Germinal center (tissue), 1 donor: Measurements from ENCODE around the gene SWT1.
"Not testable (repeated sequence)": the region's sequence is repeated elsewhere in the genome, so short reads cannot be mapped to it uniquely, and the experiment has no call there.

Experiments used
- DNase-seq: peaks from one replicate; pipeline ENCODE4 v3.0.0; 2012; ENCODE audit warnings: mixed read lengths, low spot score

Gene SWT1

DNA sequence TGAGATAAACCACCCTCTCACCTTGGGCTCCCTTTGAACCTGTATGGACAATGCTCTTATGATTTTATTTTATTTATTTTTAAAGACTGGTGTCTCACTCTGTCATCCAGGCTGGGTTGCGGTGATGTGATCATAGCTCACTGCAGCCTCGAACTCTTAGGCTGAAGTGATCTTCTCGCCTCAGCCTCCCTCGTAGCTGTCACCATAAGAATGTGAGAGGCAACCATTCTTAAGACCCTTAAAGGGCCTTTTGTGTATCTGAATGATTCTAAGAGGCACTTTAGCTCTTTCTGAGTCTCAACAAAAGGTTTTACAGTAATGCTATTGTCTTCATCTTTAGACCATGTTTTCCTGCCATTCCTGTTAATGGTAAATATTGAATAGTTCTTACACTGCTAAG is 93.1 kb downstream of the SWT1 start:
- no peak for DNase-seq

DNA sequence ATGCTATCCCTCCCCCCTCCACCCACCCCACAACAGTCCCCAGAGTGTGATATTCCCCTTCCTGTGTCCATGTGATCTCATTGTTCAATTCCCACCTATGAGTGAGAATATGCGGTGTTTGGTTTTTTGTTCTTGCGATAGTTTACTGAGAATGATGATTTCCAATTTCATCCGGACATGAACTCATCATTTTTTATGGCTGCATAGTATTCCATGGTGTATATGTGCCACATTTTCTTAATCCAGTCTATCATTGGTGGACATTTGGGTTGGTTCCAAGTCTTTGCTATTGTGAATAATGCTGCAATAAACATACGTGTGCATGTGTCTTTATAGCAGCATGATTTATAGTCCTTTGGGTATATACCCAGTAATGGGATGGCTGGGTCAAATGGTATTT is 95.0 kb downstream of the SWT1 start:
- DNase-seq: not testable (repeated sequence)

DNA sequence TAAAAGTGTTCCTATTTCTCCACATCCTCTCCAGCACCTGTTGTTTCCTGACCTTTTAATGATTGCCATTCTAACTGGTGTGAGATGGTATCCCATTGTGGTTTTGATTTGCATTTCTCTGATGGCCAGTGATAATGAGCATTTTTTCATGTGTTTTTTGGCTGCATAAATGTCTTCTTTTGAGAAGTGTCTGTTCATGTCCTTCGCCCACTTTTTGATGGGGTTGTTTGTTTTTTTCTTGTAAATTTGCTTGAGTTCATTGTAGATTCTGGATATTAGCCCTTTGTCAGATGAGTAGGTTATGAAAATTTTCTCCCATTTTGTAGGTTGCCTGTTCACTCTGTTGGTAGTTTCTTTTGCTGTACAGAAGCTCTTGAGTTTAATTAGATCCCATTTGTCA is 95.4 kb downstream of the SWT1 start:
- DNase-seq: not testable (repeated sequence)

DNA sequence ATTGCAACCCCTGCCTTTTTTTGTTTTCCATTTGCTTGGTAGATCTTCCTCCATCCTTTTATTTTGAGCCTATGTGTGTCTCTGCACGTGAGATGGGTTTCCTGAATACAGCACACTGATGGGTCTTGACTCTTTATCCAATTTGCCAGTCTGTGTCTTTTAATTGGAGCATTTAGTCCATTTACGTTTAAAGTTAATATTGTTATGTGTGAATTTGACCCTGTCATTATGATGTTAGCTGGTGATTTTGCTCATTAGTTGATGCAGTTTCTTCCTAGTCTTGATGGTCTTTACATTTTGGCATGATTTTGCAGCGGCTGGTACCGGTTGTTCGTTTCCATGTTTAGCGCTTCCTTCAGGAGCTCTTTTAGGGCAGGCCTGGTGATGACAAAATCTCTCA is 98.6 kb downstream of the SWT1 start:
- DNase-seq: not testable (repeated sequence)

DNA sequence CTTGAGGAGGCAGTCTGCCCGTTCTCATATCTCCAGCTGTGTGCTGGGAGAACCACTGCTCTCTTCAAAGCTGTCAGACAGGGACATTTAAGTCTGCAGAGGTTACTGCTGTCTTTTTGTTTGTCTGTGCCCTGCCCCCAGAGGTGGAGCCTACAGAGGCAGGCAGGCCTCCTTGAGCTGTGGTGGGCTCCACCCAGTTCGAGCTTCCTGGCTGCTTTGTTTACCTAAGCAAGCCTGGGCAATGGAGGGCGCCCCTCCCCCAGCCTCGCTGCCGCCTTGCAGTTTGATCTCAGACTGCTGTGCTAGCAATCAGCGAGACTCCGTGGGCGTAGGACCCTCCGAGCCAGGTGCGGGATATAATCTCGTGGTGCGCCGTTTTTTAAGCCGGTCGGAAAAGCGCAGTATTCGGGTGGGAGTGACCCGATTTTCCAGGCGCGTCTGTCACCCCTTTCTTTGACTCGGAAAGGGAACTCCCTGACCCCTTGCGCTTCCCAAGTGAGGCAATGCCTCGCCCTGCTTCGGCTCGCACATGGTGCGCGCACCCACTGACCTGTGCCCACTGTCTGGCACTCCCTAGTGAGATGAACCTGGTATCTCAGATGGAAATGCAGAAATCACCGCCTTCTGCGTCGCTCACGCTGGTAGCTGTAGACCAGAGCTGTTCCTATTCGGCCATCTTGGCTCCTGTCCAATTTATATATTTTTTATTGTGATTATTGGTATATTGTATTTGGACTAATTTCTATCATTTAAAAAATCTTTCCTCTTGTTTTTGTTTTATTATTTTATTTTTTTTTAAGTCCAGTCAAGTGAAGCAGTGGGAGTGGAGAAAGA is 100.4 kb downstream of the SWT1 start:
- not testable (repeated sequence) for DNase-seq

DNA sequence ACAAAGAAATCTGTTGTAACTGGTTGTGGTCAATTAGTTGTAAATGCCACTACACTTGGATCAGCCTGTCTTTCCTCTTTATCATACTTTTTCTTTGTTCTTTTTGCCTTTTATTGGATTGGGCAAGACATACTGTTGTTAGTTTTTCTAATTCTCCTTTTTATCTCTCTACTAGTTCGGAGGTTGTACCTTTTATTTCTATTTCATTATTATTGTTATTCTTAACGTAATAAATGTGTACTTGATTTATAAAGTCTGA is 100.9 kb downstream of the SWT1 start:
- no peak for DNase-seq

DNA sequence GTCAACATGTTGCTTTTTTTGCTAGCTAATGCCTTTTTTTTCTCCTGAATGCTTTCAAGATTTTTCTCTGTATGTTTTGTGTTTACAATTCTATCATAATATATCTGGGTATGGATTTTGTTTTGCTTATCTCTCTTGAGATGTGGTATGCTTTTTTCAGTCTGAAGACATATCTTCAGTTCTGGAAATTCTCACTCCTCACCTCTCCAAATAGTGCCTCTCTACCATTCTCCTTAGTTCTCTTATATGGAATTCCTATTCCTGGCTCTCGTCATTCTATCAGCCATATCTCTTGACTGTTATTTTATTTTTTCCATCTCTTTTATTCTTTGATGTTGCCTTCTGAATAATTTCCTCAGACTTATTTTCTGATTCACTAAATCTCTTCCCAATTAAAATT is 101.7 kb downstream of the SWT1 start:
- no peak for DNase-seq

DNA sequence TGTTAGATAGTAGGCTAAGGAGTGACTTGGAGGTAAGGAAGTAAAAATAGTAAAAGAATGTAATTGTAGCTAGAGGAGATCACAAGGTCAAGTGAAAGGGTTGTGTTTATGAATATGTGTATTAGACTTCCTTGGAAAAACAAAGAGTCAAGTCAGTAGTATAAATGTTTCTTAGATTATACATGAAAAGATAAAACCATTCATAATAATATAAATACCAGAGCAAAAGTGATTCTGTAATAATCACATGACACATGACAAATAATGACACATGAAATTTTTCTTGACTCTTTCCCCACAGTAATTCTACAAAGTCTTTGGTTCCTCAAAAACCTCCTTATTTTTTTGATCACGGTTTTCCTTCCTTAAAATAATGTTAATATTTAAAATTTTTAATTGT is 103.6 kb downstream of the SWT1 start:
- DNase-seq: no peak

DNA sequence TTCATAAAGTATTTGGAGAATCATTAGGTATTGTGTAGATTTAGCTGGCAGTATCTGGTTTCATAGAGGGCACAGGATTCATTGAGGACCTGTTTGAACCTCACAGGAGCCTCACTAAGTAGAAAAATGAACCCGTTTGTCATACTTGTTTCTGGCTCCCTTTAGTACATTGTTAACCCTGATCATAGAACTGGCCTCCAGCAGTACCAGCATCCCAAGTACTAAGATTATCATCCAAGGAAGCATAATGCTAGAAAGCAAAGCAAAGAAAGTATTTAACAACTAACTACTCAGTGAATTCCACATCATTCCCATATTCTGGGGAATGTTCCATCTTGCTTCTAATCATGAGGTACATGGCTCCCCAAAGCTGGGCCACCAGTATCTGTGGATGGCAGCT is 105.2 kb downstream of the SWT1 start:
- DNase-seq: no peak

DNA sequence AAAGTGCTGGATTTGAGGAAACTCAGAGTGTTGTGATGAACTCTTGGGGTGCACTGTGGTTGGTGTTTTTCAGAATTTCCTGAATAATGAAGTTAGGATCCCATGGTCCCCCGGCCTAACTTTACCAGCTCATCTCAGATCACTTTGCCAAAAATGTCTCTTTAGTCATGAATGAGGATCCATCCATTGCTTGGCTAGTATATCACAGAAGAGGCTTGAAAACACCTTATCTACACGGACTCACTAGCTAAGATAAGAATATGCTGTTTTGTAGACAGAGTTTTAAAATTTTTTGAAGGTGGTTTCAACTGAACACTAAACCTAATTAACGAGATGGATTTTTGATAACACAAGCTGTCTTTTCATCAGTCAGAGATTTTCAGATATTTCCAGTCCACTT is 106.3 kb downstream of the SWT1 start:
- DNase-seq: no peak

DNA sequence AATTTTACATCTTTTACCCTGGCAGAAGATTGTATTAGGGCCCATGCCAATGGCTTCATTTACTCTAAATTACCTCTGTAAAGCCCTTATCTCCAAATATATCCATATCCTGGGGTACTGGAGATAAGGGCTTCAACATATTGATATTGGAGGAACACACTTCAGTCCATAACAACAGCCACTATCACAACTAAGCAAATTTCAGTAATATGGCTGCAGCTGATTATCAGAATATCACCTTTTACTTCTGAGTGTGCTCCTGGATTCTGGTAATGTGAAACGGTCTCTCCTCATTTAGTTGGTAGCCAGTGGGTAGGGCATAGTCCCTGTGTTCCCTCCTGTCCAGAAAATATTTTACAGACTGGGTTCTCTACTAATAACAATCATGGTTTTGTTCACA is 106.8 kb downstream of the SWT1 start:
- DNase-seq: no peak

DNA sequence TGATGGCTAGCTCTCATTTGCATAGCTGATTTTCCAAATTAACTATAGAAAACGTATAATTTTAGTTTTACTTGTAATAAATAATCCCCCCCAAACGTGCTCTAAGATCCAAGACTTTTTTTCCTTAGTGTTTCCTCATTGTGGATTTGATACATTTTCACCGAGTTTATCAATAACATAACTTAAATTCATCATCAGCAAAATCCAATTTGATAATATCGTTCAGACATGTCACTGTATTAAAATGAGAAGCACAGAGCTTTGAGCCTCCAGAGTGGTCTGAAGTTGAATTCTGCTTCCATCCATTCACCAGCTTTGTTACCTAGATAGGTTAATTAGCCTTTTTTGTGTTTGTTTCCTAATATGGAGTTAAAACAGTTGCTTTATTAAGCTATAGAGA is 108.3 kb downstream of the SWT1 start:
- DNase-seq: no peak

DNA sequence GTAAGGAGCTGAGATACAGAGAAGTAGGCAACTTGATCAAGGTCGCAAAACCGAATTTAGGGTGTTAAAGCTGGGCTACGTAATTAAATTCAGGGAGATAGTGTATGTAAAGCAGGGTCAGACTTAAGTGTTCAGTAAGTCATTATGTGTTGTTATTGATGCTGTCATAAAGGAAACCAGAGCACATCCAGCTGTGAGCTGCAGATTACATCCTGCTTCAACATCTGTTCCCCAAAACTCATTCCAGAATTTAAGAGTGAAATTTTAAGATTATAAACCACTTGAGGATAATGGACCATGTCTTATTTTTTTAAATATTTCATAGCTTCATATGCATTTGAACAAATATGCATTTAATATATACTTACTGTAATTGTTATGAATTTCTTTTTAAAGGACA is 110.3 kb downstream of the SWT1 start:
- DNase-seq: no peak

DNA sequence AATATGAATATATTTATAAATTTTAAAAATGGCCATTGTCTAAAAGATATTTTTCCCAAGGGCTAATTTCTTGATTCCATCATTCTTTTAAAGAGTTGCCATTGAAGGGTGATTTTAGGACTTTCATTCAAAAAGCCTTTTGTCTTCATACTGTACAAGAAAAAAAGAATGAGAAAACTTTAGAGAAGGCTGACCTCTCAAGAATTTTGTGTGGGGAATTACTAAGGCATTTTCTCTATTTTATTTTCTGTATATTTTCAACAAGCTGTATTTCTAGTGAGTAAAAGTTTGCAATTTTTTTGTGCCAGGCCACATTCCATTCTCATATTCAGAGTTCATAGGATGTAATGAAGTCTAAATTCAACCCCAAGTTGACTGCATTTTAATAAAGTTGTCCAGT is 110.7 kb downstream of the SWT1 start:
- DNase-seq: no peak

DNA sequence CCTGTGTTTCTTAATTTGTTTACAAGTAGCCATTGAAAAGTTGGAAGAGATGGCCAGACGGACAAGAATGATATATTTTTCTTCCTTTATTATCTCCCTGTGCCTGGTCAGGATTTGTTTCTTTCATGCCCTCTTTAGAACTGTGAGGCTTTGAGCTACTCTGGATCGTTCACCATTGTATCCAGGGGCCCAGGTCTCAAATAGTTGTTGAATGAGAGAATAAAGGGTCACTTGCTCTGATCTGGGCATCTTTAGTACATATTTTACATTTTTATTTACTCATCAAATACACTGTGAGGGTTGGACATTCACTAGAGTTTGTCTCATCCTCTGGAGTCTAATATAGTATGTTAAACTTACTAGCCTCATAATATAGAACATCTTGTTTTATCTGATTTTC is 111.4 kb downstream of the SWT1 start:
- no peak for DNase-seq

DNA sequence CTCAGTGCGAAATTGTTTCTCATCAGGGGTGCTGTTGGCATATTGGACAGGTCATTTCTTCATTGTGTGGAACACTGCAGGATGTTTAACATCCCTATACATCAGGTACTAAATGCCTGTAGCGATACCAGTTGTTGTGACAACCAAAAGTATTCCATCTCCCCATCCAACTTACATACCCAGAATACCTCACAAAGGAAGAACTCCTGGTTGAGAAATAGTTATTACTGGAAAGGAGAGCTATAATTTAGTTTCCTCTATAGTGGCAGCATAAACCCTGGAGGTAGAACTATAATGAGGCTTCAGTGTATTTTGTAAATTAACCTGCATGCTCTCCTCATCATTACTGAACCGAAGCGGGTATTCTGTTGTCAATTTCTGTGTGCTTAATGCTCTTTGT is 115.0 kb downstream of the SWT1 start:
- DNase-seq: no peak

DNA sequence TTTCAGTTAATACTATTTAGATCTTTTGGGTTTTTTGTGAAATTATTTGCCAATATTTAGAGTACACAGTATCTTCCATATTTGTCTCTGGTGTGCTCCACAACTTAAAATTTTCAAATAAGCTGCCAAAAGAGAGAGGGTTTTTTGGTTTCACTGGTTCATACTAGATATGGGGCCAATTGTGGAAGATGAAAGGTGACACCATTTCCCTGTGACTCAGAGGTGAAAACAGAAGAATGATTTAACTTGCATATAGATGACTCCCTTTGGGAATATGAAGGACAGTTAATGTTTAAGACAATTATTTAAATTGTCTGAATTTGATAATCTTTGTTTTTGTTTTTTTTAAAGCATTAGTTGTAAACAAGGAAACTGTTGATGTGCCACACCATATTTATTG is 122.6 kb downstream of the SWT1 start:
- no peak for DNase-seq

DNA sequence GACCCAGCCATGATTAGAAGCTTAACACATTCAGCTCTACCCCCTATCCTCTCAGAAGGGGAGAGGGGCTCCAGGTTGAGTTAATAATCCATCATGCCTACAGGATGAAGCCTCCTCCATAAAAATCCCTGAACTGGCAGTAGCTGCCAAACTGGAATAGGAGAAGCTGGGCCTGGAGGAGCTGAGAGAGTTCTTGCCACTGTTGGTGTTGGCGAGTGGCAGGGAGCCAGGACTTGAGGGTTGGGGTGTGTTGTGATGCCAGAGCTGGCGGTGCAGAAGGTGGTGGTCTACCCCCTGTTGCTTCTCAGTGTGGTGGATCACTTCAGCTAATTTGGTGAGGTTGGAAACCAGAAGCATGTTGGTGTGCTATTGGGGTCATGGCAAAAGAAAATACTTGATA is 123.6 kb downstream of the SWT1 start:
- DNase-seq: no peak

DNA sequence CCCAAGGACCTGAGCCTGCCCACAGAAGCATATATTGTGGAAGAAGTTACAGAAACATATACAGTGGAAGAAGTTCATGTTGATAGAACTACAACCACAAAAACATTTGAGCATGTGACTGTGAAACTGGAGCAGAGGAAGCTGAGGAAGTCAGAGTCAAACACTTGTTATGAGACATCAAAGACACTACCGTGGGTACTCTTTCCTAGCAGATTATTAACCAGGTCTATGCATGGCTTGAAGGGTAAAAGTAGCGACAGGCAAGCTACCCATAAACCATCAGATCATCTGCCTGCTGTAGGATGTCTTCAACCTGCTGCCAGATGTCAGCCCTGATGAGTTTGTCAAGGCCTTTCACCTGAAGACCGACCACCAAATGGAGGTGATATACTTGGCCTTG is 124.3 kb downstream of the SWT1 start:
- no peak for DNase-seq

DNA sequence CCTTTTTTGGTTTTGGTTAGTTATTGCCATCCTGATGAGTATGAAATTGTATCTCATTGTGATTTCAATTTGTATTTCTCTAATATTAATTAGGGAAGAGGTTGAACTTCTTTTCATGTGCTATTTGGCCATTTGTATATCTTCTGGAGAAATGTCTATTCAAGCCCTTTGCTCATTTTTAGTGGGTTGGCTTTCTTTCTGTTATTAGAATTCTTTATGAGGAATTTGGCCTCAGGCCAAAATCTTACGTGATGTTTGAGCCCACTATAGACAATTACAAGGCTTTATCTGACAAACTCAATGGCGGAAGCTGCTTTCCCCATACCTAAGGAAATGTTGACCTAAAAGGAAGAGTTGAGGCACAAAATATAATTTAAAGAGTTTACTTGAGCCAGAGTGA is 127.1 kb downstream of the SWT1 start:
- no peak for DNase-seq

DNA sequence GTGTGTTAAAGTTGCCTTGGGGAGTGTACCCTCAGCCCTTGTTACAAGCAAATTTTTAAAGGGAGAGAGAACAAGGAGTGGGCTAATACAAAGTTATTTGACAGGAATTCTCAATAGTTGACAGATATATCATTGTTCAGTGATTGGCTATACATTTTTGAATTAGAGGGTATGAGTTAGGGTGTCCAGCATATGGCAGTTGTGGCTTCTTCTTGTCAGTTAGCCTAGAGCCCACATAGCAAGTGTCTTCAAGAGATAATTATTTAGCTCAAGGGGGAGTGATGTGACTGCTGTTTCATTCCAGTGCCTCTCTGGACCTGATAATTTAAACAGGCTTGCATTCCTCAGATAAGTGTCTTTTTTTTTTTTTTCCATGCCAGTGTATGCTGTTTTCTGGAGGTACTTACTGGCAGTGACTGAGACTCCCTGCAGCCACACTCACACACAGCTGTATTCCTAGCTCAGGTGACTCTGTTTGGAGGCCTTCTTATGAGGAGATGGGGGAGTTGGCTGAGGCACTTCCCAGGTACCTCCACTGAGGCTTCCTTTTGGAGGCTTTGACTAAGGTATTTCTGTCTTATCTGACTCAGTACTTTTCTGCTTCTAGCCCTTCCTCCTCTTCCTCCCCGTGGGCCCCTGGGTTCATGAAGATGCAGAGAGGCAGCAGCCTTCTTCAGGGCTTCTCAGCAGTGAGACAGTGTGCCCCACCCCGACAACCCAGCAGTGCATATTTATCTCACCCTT is 127.7 kb downstream of the SWT1 start:
- no peak for DNase-seq

DNA sequence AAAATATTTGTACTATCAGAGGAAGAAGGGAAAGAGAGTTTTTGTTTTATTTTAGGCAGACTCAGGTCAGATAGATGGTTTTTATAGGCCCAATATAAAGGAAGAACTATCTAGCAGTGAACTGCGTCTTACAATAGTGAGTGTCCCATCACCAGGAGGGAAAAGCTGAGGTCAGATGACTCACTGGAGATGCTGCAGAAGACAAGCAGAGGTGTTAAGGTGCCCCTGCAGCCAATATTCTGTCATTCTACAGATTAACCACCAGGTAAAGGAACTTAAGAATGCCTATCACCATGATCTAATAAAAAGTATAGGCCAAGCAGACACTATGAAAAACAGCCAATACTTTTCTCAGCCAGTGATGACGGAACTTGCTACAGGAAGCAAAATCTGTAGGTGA is 130.5 kb downstream of the SWT1 start:
- DNase-seq: no peak

DNA sequence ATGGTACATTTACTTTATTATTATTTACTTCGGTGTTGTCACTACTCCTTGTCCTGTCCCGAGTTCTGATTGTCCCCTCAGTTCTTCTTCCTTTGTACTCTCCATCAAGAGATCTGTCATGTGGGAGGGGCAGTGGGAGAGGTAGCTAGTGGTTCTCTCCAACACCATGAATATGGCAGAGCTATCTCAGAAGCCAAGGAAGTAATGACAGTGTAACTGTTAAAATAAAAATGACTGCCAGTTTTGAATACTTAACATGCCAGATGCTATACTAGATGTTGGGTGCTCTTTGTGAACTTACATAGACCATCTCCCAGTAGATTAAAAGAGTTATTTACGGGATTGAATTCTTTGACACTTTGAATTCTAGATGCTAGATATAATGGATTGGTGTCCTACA is 131.5 kb downstream of the SWT1 start:
- no peak for DNase-seq

DNA sequence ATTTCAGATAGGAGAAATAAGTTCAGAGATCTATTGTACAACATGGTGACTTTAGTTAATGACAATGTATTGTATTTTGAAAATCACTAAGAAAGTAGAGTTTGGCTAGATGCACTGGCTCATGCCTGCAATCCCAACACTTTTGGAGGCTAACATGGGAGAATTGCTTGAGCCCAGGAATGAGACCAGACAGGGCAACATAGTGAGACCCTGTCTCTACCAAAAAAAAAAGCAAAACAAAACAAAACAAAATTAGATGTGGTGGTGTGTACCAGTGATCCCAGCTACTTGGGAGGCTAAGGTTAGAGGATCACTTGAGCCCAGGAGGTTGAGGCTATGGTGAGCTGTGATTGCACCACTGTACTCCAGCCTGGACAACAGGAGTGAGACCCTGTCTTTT is 132.9 kb downstream of the SWT1 start:
- no peak for DNase-seq
